ENCODE measurements around the gene STIMATE.

The STIMATE gene

GRCh38 chr3:52865994-52866393, 31.4 kb downstream of the STIMATE start:
- DNase-seq (ENCODE audit: low read depth), result no peak

- DNase-seq (ENCODE audit: low read depth), result no peak
Observed at GRCh38 chr3:52860424-52860768, 37.0 kb downstream of the STIMATE start.

- no peak for DNase-seq (ENCODE audit: low read depth)
Observed at GRCh38 chr3:52859686-52860423, 37.5 kb downstream of the STIMATE start.

- DNase-seq (ENCODE audit: low read depth), result no peak
Observed at GRCh38 chr3:52857864-52858263, 39.5 kb downstream of the STIMATE start.

- DNase-seq (ENCODE audit: low read depth), result no peak
Observed at GRCh38 chr3:52857133-52857532, 40.2 kb downstream of the STIMATE start.

GRCh38 chr3:52856666-52857065, 40.7 kb downstream of the STIMATE start:
- DNase-seq (ENCODE audit: low read depth), result no peak

- no peak for DNase-seq (ENCODE audit: low read depth)
Observed at GRCh38 chr3:52854013-52854412, 43.3 kb downstream of the STIMATE start.

- DNase-seq (ENCODE audit: low read depth), result no peak
Observed at GRCh38 chr3:52852419-52852818, 44.9 kb downstream of the STIMATE start.

- DNase-seq (ENCODE audit: low read depth), result no peak
Observed at GRCh38 chr3:52851348-52851747, 46.0 kb downstream of the STIMATE start.

- no peak for DNase-seq (ENCODE audit: low read depth)
Observed at GRCh38 chr3:52849656-52850055, 47.7 kb downstream of the STIMATE start.

GRCh38 chr3:52848617-52849016, 48.7 kb downstream of the STIMATE start:
- no peak for DNase-seq (ENCODE audit: low read depth)

- DNase-seq (ENCODE audit: low read depth), result no peak
Observed at GRCh38 chr3:52847726-52848125, 49.6 kb downstream of the STIMATE start.

GRCh38 chr3:52847241-52847640, 50.1 kb downstream of the STIMATE start:
- no peak for DNase-seq (ENCODE audit: low read depth)

GRCh38 chr3:52846432-52846965, 50.8 kb downstream of the STIMATE start:
- DNase-seq (ENCODE audit: low read depth), result no peak

GRCh38 chr3:52845691-52846431, 51.5 kb downstream of the STIMATE start:
- DNase-seq (ENCODE audit: low read depth), result no peak

GRCh38 chr3:52845157-52845556, 52.2 kb downstream of the STIMATE start:
- DNase-seq (ENCODE audit: low read depth), result no peak

- DNase-seq (ENCODE audit: low read depth), result no peak
Observed at GRCh38 chr3:52844290-52844975, 52.9 kb downstream of the STIMATE start.

GRCh38 chr3:52843881-52844280, 53.5 kb downstream of the STIMATE start:
- no peak for DNase-seq (ENCODE audit: low read depth)

GRCh38 chr3:52843108-52843865, 54.1 kb downstream of the STIMATE start:
- DNase-seq (ENCODE audit: low read depth), result no peak

- DNase-seq (ENCODE audit: low read depth), result no peak
Observed at GRCh38 chr3:52842424-52842823, 54.9 kb downstream of the STIMATE start.

- DNase-seq (ENCODE audit: low read depth), result no peak
Observed at GRCh38 chr3:52841981-52842340, 55.4 kb downstream of the STIMATE start.
